ENCODE results near the gene HMGN2. TPM values are rescaled to one million over a fixed set of nuclear protein-coding genes. Genes with fewer than 3 reads are reported as not detected.

HMGN2 gene
- total RNA-seq, 1 donor from 2014 or later, result 964 TPM

GRCh38 chr1:26459148-26459547, 13.1 kb upstream of the HMGN2 start:
- Histone ChIP-seq H2AFZ (replicated peaks) (no peak overlapping the region), H3K4me1 (no peaks in the 10 kb centered on the region), H4K20me1 (ENCODE audit: low read depth) (peaks cover 2% of the 10 kb centered on the region), H3K9ac (no peak overlapping the region), H3K4me2 (no peak overlapping the region), H3K36me3 (no peaks in the 10 kb centered on the region), H3F3A (ENCODE audit: low read depth) (peaks cover 7% of the 10 kb centered on the region), H3K27me3 (no peaks in the 10 kb centered on the region), H3K27ac (no peak overlapping the region), H3K4me3 (no peak overlapping the region), H3K79me2 (ENCODE audit: low read depth) (no peaks in the 10 kb centered on the region), H3K9me3 (ENCODE audit: low read depth) (no peaks in the 10 kb centered on the region)
- TF ChIP-seq EZH2phosphoT487 (IDR thresholded peaks at IDR 0.05) (no peak), EZH2 (IDR thresholded peaks at IDR 0.05) (no peak), CTCF (IDR thresholded peaks at IDR 0.05) (no peak)
- Mint-ChIP-seq H3K9me3 (no peaks in the 10 kb centered on the region), H3K4me1 (no peaks in the 10 kb centered on the region), H3K27me3 (ENCODE audit: insufficient read depth, low read depth) (peaks cover 2% of the 10 kb centered on the region), H3K4me3 (no peak overlapping the region), H3K36me3 (peaks cover 23% of the 10 kb centered on the region), H3K27ac (no peak overlapping the region)
- DNase-seq (ENCODE audit: low spot score), result no peak

- no peak overlapping the region for H3K27ac Mint-ChIP-seq
- Histone ChIP-seq H2AFZ (replicated peaks) (no peak overlapping the region), H4K20me1 (ENCODE audit: low read depth) (peaks cover 4% of the 10 kb centered on the region), H3K9me3 (ENCODE audit: low read depth) (no peaks in the 10 kb centered on the region), H3K36me3 (no peaks in the 10 kb centered on the region), H3K4me3 (no peak overlapping the region), H3F3A (ENCODE audit: low read depth) (peaks cover 7% of the 10 kb centered on the region), H3K79me2 (ENCODE audit: low read depth) (no peaks in the 10 kb centered on the region), H3K4me1 (no peaks in the 10 kb centered on the region), H3K9ac (no peak overlapping the region), H3K4me2 (no peak overlapping the region), H3K27ac (no peak overlapping the region), H3K27me3 (no peaks in the 10 kb centered on the region)
- H3K9me3 Mint-ChIP-seq, result no peaks in the 10 kb centered on the region
- no peak overlapping the region for H3K4me3 Mint-ChIP-seq
- H3K4me1 Mint-ChIP-seq, result no peaks in the 10 kb centered on the region
- DNase-seq (ENCODE audit: low spot score), result no peak
- H3K27me3 Mint-ChIP-seq (ENCODE audit: insufficient read depth, low read depth), result peaks cover 2% of the 10 kb centered on the region
- TF ChIP-seq EZH2 (IDR thresholded peaks at IDR 0.05) (no peak), CTCF (IDR thresholded peaks at IDR 0.05) (no peak), EZH2phosphoT487 (IDR thresholded peaks at IDR 0.05) (no peak)
- peaks cover 22% of the 10 kb centered on the region for H3K36me3 Mint-ChIP-seq
Measured at GRCh38 chr1:26459573-26460031, 12.6 kb upstream of the HMGN2 start.

- H3K27ac ChIP-seq, result peak overlapping the region; percentile 78
- Mint-ChIP-seq H3K36me3 (peaks cover 35% of the 10 kb centered on the region), H3K27me3 (ENCODE audit: insufficient read depth, low read depth) (peaks cover 2% of the 10 kb centered on the region), H3K27ac (no peak overlapping the region), H3K4me1 (peaks cover 50% of the 10 kb centered on the region), H3K9me3 (no peaks in the 10 kb centered on the region), H3K4me3 (no peak overlapping the region)
- no peak overlapping the region for H3K9ac ChIP-seq
- peaks cover 43% of the 10 kb centered on the region for H3K4me1 ChIP-seq
- H2AFZ ChIP-seq (replicated peaks), result no peak overlapping the region
- peaks cover 8% of the 10 kb centered on the region for H3K36me3 ChIP-seq
- H4K20me1 ChIP-seq (ENCODE audit: low read depth), result peaks cover 65% of the 10 kb centered on the region
- peak; percentile 50 for DNase-seq (ENCODE audit: low spot score)
- no peaks in the 10 kb centered on the region for H3K9me3 ChIP-seq (ENCODE audit: low read depth)
- TF ChIP-seq CTCF (IDR thresholded peaks at IDR 0.05) (no peak), EZH2 (IDR thresholded peaks at IDR 0.05) (no peak), EZH2phosphoT487 (IDR thresholded peaks at IDR 0.05) (no peak)
- no peaks in the 10 kb centered on the region for H3K27me3 ChIP-seq
- H3K4me2 ChIP-seq, result peak overlapping the region; percentile 71
- peaks cover 62% of the 10 kb centered on the region for H3F3A ChIP-seq (ENCODE audit: low read depth)
- peaks cover 33% of the 10 kb centered on the region for H3K79me2 ChIP-seq (ENCODE audit: low read depth)
- H3K4me3 ChIP-seq, result peak overlapping the region; percentile 21
Measured at GRCh38 chr1:26468911-26469310, 3.3 kb upstream of the HMGN2 start.

Measured in neural progenitor cell (in vitro differentiated cells).